ENCODE data around the gene ARHGAP32. TPM values are rescaled to one million over a fixed set of nuclear protein-coding genes. Genes with fewer than 3 reads are reported as not detected.

The ARHGAP32 gene
- total RNA-seq, 1 donor from 2014 or later: 42.3 TPM

DNA sequence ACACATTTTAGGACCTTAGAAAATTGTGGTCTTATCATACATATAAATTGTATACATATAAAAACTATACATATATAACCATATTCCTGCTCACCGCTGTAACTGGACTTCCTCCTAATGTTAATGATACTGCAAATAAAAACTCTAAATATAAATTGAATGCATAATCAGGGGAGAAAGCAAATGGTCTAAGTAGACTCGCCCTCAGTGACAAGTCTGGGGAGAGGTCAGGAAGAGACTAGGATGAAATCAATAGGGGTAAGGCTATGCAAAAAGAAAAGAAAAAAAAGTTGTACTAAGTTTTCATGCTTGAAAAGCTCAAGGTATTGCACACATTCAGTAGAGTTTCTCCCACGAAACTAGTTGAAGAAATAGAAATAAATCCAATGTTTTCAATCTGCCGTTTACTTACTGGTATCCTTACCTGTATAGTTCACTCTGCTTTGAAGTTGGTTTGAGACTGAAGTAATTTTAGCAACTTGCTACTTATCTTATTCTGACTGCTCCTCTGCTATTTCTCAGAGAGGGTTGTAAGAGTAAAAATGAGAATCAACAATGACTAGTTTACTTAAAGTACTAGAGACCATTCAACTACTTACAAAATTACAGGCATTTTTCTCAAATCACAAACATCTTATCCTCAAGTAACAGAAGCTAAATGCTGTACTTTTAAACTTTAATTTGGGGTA, 12.2 kb upstream of the ARHGAP32 start:
- Mint-ChIP-seq H3K9me3 (ENCODE audit: low read depth) (peaks cover 15% of the 10 kb centered on the region), H3K27ac (no peak overlapping the region), H3K27me3 (no peaks in the 10 kb centered on the region), H3K36me3 (ENCODE audit: insufficient read depth) (peaks cover 15% of the 10 kb centered on the region), H3K4me3 (ENCODE audit: low read depth) (no peak overlapping the region), H3K4me1 (ENCODE audit: low read depth) (peaks cover 10% of the 10 kb centered on the region)
- DNase-seq (ENCODE audit: low spot score, unreplicated experiment): no peak
- no peak for TF ChIP-seq CTCF (IDR thresholded peaks at IDR 0.05; ENCODE audit: unreplicated experiment)

GRCh38 chr11:129202646-129203045, 10.5 kb upstream of the ARHGAP32 start:
- H3K4me1 Mint-ChIP-seq (ENCODE audit: low read depth): peaks cover 8% of the 10 kb centered on the region
- peaks cover 22% of the 10 kb centered on the region for H3K36me3 Mint-ChIP-seq (ENCODE audit: insufficient read depth)
- no peak for DNase-seq (ENCODE audit: low spot score, unreplicated experiment)
- no peak for TF ChIP-seq CTCF (IDR thresholded peaks at IDR 0.05; ENCODE audit: unreplicated experiment)
- peaks cover 19% of the 10 kb centered on the region for H3K9me3 Mint-ChIP-seq (ENCODE audit: low read depth)
- H3K27me3 Mint-ChIP-seq: no peaks in the 10 kb centered on the region
- no peak overlapping the region for H3K4me3 Mint-ChIP-seq (ENCODE audit: low read depth)
- H3K27ac Mint-ChIP-seq: no peak overlapping the region

DNA sequence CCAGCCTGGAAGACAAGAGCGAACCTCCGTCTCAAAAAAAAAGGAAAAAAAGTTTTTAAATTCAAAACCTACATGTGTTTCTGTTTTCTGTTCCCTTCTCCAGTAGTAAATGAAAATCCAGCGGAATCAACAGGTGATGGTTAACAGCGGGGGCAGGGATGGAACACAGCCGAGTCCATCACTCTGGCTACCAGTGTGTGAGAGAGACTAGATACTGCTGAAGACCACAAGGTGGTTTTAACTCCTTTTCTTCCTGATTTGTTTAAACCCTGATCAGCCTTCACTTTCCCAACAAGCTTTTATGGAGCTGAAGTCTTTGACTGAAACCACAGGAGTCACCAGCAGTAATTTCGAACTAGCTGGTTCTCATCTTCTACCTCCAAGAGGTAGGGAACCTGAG, 3.6 kb upstream of the ARHGAP32 start:
- Mint-ChIP-seq H3K9me3 (ENCODE audit: low read depth) (peaks cover 14% of the 10 kb centered on the region), H3K27ac (peak overlapping the region; percentile 23), H3K27me3 (no peaks in the 10 kb centered on the region), H3K36me3 (ENCODE audit: insufficient read depth) (peaks cover 21% of the 10 kb centered on the region), H3K4me3 (ENCODE audit: low read depth) (no peak overlapping the region), H3K4me1 (ENCODE audit: low read depth) (no peaks in the 10 kb centered on the region)
- TF ChIP-seq CTCF (IDR thresholded peaks at IDR 0.05; ENCODE audit: unreplicated experiment): no peak
- DNase-seq (ENCODE audit: low spot score, unreplicated experiment): no peak

GRCh38 chr11:129191649-129192048, 476 bp downstream of the ARHGAP32 start:
- Mint-ChIP-seq H3K9me3 (ENCODE audit: low read depth) (peaks cover 10% of the 10 kb centered on the region), H3K4me3 (ENCODE audit: low read depth) (no peak overlapping the region), H3K4me1 (ENCODE audit: low read depth) (peaks cover 3% of the 10 kb centered on the region), H3K27ac (no peak overlapping the region), H3K36me3 (ENCODE audit: insufficient read depth) (peaks cover 8% of the 10 kb centered on the region), H3K27me3 (no peaks in the 10 kb centered on the region)
- no peak for DNase-seq (ENCODE audit: low spot score, unreplicated experiment)
- TF ChIP-seq CTCF (IDR thresholded peaks at IDR 0.05; ENCODE audit: unreplicated experiment): no peak

DNA sequence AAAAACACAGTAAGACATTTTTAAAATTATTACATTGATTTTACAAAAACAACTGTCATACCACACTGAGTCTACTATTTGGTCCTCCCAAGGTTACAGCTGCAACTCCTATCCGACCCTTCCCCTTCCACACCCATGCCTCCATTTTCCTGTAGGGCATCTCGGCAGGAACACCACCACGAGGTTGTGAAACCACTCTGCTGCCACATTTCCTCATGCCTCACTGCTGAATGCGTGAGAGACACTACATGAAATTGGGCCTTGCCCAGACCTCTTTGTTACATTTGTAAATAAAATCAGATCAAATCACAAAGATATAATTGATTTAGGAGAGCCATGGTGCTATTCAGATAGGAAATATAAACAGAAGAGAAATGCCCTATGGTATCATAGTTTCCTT, 2.0 kb downstream of the ARHGAP32 start:
- no peak overlapping the region for H3K4me3 Mint-ChIP-seq (ENCODE audit: low read depth)
- H3K9me3 Mint-ChIP-seq (ENCODE audit: low read depth): peaks cover 19% of the 10 kb centered on the region
- H3K27me3 Mint-ChIP-seq: no peaks in the 10 kb centered on the region
- no peak for TF ChIP-seq CTCF (IDR thresholded peaks at IDR 0.05; ENCODE audit: unreplicated experiment)
- H3K27ac Mint-ChIP-seq: no peak overlapping the region
- H3K36me3 Mint-ChIP-seq (ENCODE audit: insufficient read depth): peaks cover 13% of the 10 kb centered on the region
- H3K4me1 Mint-ChIP-seq (ENCODE audit: low read depth): peaks cover 3% of the 10 kb centered on the region
- DNase-seq (ENCODE audit: low spot score, unreplicated experiment): no peak
